MM.1S (cell line): ENCODE measurements around the gene DTD1.

Experiments
- DNase-seq: peaks from one replicate; pipeline ENCODE4 v3.0.0-alpha.2; 2015
- H2AFZ ChIP-seq: fragments of 300-600 bp; sonication (generic); 2 replicates; pipeline ENCODE4 v1.6.0; 2016; ENCODE audit warnings: antibody characterized with exemption, low read length
- H3F3A ChIP-seq: fragments of 300-600 bp; sonication (generic); 2 replicates; pipeline ENCODE4 v1.6.1; 2016; ENCODE audit warnings: mild to moderate bottlenecking, antibody characterized with exemption, low read length, moderate library complexity, mixed read lengths; ENCODE audit not compliant: insufficient read depth
- H3K27ac ChIP-seq: fragments of 300-600 bp; sonication (generic); 2 replicates; pipeline ENCODE4 v1.5.1; 2016; ENCODE audit warnings: mild to moderate bottlenecking, low read length
- H3K27me3 ChIP-seq: fragments of 300-600 bp; sonication (generic); replicated peaks from 2 replicates; pipeline ENCODE4 v1.6.0; 2016; ENCODE audit warnings: low read length; ENCODE audit not compliant: insufficient read depth
- H3K36me3 ChIP-seq: fragments of 300-600 bp; sonication (generic); replicated peaks from 2 replicates; pipeline ENCODE4 v1.6.1; 2016; ENCODE audit warnings: mild to moderate bottlenecking, low read length, mixed read lengths; ENCODE audit not compliant: insufficient read depth
- H3K4me1 ChIP-seq: fragments of 300-600 bp; sonication (generic); 2 replicates; pipeline ENCODE4 v1.6.1; 2016; ENCODE audit warnings: low read length, mixed read lengths
- H3K4me2 ChIP-seq: fragments of 300-600 bp; sonication (generic); 2 replicates; pipeline ENCODE4 v1.6.0; 2016; ENCODE audit warnings: low read depth, low read length
- H3K4me3 ChIP-seq: fragments of 300-600 bp; sonication (generic); 2 replicates; pipeline ENCODE4 v1.5.1; 2016; ENCODE audit warnings: low read length, mixed read lengths
- H3K79me2 ChIP-seq: fragments of 300-600 bp; sonication (generic); 2 replicates; pipeline ENCODE4 v1.6.1; 2016; ENCODE audit warnings: mixed run types, low read length, mixed read lengths
- H3K9ac ChIP-seq: fragments of 300-600 bp; sonication (generic); 2 replicates; pipeline ENCODE4 v1.6.1; 2016; ENCODE audit warnings: low read length, mixed read lengths
- H3K9me2 ChIP-seq: fragments of 300-600 bp; sonication (generic); replicated peaks from 2 replicates; pipeline ENCODE4 v1.6.1; 2016; ENCODE audit warnings: mild to moderate bottlenecking, low read length, mixed read lengths; ENCODE audit not compliant: insufficient read depth
- H3K9me3 ChIP-seq: fragments of 300-600 bp; sonication (generic); replicated peaks from 2 replicates; pipeline ENCODE4 v1.6.1; 2016; ENCODE audit warnings: mild to moderate bottlenecking, low read length, mixed read lengths; ENCODE audit not compliant: insufficient read depth
- H4K20me1 ChIP-seq: fragments of 300-600 bp; sonication (generic); 2 replicates; pipeline ENCODE4 v1.6.1; 2016; ENCODE audit warnings: mild to moderate bottlenecking, low read length, moderate library complexity, mixed read lengths; ENCODE audit not compliant: insufficient read depth
- CTCF ChIP-seq: fragments of 300-600 bp; sonication (generic); IDR thresholded peaks from 2 replicates; pipeline ENCODE4 v1.5.1; 2016; ENCODE audit warnings: antibody characterized with exemption, low read length, mixed read lengths
- EZH2 ChIP-seq: fragments of 300-600 bp; sonication (generic); optimal IDR thresholded peaks from 2 replicates; pipeline ENCODE3; 2017; ENCODE audit warnings: low read depth, mild to moderate bottlenecking, antibody characterized with exemption, low read length, mixed read lengths
- EZH2phosphoT487 ChIP-seq: fragments of 300-600 bp; sonication (generic); IDR thresholded peaks from 2 replicates; pipeline ENCODE4 v1.6.1; 2018; ENCODE audit warnings: antibody characterized with exemption, low read length

The DTD1 gene

GRCh38 chr20:18678549-18679419 is 90.9 kb downstream of the DTD1 start:
- H3K9me3 ChIP-seq: no peaks in the 10 kb centered on the region
- no peaks in the 10 kb centered on the region for H3K79me2 ChIP-seq
- no peak overlapping the region for H2AFZ ChIP-seq
- no peaks in the 10 kb centered on the region for H3K9me2 ChIP-seq
- H3K4me2 ChIP-seq: no peak overlapping the region
- DNase-seq: peak; percentile 41
- no peak overlapping the region for H3K4me3 ChIP-seq
- no peaks in the 10 kb centered on the region for H3K27me3 ChIP-seq
- no peaks in the 10 kb centered on the region for H4K20me1 ChIP-seq
- H3K4me1 ChIP-seq: no peaks in the 10 kb centered on the region
- no peaks in the 10 kb centered on the region for H3K36me3 ChIP-seq
- no peak overlapping the region for H3K27ac ChIP-seq
- TF ChIP-seq EZH2phosphoT487 (no peak), CTCF (no peak), EZH2 (no peak)
- H3F3A ChIP-seq: no peaks in the 10 kb centered on the region
- no peak overlapping the region for H3K9ac ChIP-seq

GRCh38 chr20:18683839-18684238 is 96.0 kb downstream of the DTD1 start:
- Histone ChIP-seq H2AFZ (no peak overlapping the region), H3K27ac (no peak overlapping the region), H3K9ac (no peak overlapping the region), H3K9me2 (no peaks in the 10 kb centered on the region), H3K4me1 (no peaks in the 10 kb centered on the region), H3K36me3 (no peaks in the 10 kb centered on the region), H4K20me1 (no peaks in the 10 kb centered on the region), H3F3A (no peaks in the 10 kb centered on the region), H3K4me2 (no peak overlapping the region), H3K79me2 (no peaks in the 10 kb centered on the region), H3K27me3 (no peaks in the 10 kb centered on the region), H3K4me3 (no peak overlapping the region), H3K9me3 (no peaks in the 10 kb centered on the region)
- TF ChIP-seq EZH2phosphoT487 (no peak), EZH2 (no peak), CTCF (no peak)
- DNase-seq: no peak

- Histone ChIP-seq H3K4me1 (no peaks in the 10 kb centered on the region), H3K9ac (no peak overlapping the region), H3K9me2 (no peaks in the 10 kb centered on the region), H3K79me2 (no peaks in the 10 kb centered on the region), H3K27ac (no peak overlapping the region), H3K4me3 (no peak overlapping the region), H4K20me1 (no peaks in the 10 kb centered on the region), H3K36me3 (no peaks in the 10 kb centered on the region), H3F3A (no peaks in the 10 kb centered on the region), H3K9me3 (no peaks in the 10 kb centered on the region), H3K4me2 (no peak overlapping the region), H2AFZ (no peak overlapping the region), H3K27me3 (no peaks in the 10 kb centered on the region)
- TF ChIP-seq CTCF (no peak), EZH2 (no peak), EZH2phosphoT487 (no peak)
- no peak for DNase-seq
Observed at GRCh38 chr20:18684775-18685174, 96.9 kb downstream of the DTD1 start.
